Measurements from ENCODE around the gene HHIPL1.

GRCh38 chr14:99674776-99675381, 29.9 kb downstream of the HHIPL1 start:
- TF ChIP-seq CTCF (IDR thresholded peaks at IDR 0.05): no peak
- TF ChIP-seq POLR2A (IDR thresholded peaks at IDR 0.05): no peak
- no peak for TF ChIP-seq EP300 (IDR thresholded peaks at IDR 0.05)
- TF ChIP-seq POLR2AphosphoS5 (IDR thresholded peaks at IDR 0.05): no peak
